ENCODE data around the gene MRM3.
"Not testable (repeated sequence)": the region's sequence is repeated elsewhere in the genome, so short reads cannot be mapped to it uniquely, and the experiment has no call there.

Gene MRM3

DNA sequence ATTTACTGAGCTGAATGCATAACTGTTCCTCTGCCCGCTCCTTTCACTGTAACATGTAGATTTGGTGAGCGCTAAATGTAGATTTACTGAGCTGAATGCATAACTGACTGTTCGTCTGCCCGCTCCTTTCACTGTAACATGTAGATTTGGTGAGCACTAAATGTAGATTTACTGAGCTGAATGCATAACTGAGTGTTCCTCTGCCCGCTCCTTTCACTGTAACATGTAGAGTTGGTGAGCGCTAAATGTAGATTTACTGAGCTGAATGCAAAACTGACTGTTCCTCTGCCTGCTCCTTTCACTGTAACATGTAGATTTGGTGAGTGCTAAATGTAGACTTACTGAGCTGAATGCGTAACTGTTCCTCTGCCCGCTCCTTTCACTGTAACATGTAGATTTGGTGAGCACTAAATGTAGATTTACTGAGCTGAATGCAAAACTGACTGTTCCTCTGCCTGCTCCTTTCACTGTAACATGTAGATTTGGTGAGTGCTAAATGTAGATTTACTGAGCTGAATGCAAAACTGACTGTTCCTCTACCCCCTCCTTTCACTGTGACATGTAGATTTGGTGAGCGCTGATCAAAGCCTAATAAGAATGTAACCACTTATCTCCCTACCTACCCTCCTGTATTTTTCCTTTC, 26.7 kb upstream of the MRM3 start:
- DNase-seq: not testable (repeated sequence)

- DNase-seq: not testable (repeated sequence)
Observed at GRCh38 chr17:756010-756567, 26.1 kb upstream of the MRM3 start.

GRCh38 chr17:759964-760363, 22.2 kb upstream of the MRM3 start:
- no peak for DNase-seq

GRCh38 chr17:760371-760770, 21.8 kb upstream of the MRM3 start:
- no peak for DNase-seq

DNA sequence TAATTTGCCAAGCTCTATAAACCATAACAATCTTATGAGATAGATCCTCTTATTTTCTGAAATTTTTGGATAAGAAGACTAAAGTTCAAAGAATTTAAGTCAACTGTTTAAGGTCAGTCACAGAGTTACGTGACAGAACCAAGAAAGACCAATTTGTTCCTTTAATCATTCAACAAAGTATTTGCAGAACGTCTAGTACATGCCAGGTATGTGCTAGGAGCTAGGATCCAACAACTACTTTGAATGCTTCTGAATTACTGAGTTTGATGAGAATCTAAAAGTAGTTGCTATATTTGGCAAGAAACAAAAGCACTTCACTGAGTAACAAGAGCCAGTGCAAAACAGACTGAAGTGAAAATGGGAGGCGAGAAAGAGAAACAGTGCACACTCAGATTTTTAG, 15.1 kb upstream of the MRM3 start:
- no peak for DNase-seq

GRCh38 chr17:773016-773415, 9.1 kb upstream of the MRM3 start:
- DNase-seq: no peak

DNA sequence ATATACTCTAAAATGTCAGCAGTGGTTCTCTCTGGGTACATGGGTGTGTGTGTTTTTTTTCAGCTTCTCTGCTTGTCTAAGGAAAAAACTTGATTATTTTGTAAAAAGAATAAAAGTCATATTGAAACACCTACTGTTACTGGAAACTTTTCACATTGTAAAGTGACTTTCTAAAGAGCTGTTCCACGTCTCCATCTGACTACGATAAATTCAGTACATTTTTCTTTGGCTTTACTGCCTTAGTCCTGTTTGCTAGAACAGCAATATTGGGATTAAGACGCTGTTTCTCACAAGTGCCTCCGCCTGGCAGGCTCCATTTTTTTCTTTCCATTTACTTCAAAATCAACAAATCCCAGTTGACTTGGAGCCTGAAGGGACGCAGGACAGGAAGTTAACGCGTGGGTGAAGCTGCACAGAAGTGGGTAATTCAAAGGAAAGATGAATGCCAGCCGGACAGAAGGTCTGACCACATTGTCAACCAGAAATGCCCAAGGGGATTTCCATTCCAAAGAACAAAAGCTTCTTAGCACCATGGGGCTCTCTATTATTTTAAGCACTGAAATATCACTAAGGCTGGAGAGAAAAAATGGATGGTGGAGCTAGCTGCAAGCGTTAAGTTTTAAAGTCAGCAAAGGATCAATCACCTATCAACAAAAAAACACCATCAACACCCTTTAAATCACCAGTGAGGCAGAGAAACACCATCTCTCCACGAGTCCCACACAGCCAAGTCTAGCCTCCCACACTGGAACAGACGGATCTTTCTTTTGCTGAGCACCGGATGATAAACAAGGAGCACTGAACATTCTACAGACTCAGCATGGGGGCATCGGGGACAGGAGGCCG, 8.5 kb upstream of the MRM3 start:
- no peak for DNase-seq

DNA sequence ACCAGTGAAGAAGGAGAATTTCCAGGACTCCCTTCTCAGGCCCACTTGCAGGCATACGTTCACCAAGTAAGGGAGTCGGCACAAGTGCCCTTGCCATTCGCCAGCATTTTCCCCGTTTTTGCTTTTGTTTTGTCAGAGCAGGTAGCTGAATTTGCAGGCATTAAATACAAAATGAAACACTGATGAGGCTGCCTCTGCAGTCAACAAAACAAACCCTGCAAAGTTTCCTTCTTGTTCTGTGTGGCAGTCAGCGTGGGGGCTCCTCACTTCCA, 7.9 kb upstream of the MRM3 start:
- no peak for DNase-seq

GRCh38 chr17:778096-778495, 4.1 kb upstream of the MRM3 start:
- no peak for DNase-seq

- no peak for DNase-seq
Observed at GRCh38 chr17:784143-784542, 2.0 kb downstream of the MRM3 start.

- not testable (repeated sequence) for DNase-seq
Observed at GRCh38 chr17:785901-786300, 3.7 kb downstream of the MRM3 start.

DNA sequence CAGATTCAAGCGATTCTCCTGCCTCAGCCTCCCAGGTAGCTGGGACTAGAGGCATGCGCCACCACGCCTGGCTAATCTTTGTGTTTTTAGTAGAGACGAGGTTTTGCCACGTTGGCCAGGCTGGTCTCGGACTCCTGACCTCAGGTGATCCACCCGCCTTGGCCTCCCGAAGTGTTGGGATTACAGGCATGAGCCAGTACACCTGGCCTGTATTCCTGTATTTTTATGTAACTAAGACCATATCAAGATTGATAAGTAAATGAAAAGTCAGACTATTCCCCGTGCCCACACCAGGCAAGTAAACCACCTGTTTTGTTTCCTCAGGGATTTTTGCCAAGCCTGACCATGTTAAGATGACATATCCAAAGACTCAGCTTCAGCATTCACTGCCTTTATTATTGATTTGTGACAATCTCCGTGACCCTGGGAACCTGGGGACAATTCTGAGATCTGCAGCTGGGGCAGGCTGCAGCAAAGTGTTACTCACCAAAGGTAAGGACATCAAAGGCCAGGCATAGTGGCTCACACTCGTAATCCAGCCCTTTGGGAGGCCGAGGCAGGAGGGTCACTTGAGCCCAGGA, 5.6 kb downstream of the MRM3 start:
- DNase-seq: no peak

GRCh38 chr17:788551-788950, 6.4 kb downstream of the MRM3 start:
- DNase-seq: no peak

DNA sequence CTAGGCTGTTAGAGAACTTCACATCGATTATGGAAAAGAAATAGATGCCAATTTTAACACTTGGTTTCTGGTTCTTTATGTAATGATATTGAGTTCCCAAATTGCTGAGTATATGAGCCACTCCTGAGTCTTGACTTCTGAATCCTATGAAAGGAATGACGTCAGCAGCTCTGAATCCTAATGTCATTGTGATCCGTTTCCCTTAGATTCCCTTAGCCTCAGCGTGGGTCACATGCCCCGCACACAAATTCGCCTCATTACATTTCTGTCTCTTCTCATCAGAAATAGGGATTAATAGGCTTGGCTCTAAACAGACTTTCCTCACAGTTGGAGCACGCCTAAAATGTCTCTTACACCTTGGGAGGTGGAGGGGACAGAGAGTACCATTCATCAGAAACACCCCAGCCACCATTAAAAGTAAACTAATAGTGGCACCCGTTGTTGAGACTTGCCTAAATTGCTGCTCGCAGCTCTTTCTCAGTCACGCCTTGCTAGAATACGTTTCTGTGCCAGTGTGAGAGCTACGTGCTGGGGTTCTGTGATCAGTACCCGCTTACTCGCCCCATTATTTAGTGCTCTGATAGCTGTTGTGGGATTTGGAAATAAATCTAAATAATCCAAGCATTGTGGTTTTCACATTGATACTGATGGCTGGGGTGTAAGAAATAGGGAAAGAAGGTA, 7.1 kb downstream of the MRM3 start:
- DNase-seq: no peak

GRCh38 chr17:789931-790873, 8.0 kb downstream of the MRM3 start:
- not testable (repeated sequence) for DNase-seq

DNA sequence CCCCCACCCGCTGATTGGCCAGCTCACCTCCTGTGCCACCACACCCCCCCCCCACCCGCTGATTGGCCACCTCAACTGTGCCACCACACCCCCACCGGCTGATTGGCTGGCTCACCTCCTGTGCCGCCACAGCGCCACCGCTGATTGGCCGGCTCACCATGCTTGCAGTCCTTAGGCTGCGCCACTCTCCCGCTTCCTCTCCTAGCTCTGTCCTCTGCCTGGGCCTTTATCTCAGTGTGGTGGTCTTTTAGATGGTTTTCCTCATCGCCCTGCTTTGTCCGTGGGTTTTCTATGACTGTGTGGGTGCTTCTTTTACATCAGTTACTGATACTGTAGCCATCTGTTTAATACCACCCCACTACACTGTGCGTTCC, 8.7 kb downstream of the MRM3 start:
- not testable (repeated sequence) for DNase-seq

- no peak for DNase-seq
Observed at GRCh38 chr17:791829-792228, 9.7 kb downstream of the MRM3 start.

GRCh38 chr17:792277-792676, 10.1 kb downstream of the MRM3 start:
- no peak for DNase-seq

DNA sequence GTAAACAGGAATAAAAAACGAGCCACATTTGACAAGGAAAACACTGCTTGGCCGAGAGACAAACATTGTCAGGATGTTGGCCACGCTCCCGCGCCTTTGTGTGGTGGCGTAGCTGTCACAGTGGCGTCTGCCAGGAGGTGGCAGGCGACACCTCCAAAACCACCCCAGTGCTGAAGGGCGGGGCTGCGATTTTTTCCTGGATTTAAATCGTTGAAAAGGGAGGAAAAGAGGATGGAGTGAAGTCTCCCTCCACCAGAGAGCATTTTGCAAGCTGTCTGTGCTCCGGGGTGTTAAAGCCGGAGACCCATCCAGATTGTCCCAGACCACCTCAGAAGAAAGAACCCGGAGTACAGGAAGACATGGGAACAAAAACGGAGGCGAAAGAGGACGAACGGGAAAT, 12.7 kb downstream of the MRM3 start:
- peak; percentile 26 to 57 for DNase-seq

DNA sequence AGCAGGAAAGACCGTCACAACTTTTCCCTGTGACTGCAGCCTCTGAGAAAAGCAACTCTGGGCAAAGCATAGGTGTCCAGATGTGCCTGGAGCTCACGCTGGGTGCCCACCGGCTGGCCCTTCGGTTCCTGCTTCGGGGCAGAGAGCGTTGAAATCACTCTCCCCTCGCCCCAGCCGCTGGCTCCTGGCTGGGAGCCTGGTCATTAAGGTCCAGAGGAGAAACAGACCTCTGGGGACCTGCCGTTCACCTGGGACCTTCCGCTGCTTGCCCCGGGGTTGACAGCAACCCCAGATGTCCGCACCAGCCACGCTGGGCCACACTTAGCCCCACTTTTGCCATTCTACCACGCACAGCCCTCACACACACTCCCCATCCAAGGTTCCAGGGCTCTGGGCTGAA, 13.1 kb downstream of the MRM3 start:
- no peak for DNase-seq

- DNase-seq: no peak
Observed at GRCh38 chr17:795721-796120, 13.6 kb downstream of the MRM3 start.

- no peak for DNase-seq
Observed at GRCh38 chr17:796609-797008, 14.5 kb downstream of the MRM3 start.

All from inflammatory macrophage treated with lipopolysaccharide for 1 hour (primary cell).